HG03378 (cell line): ENCODE results near the gene ACSF3.

ENCODE experiments used
- ATAC-seq: cut with Tn5 transposase; IDR thresholded peaks from one replicate; pipeline ENCODE4 v1.9.1; 2021; ENCODE audit warnings: mild to moderate bottlenecking, moderate library complexity; ENCODE audit not compliant: unreplicated experiment

The ACSF3 gene

GRCh38 chr16:89142474-89143195, 49.0 kb downstream of the ACSF3 start:
- no peak for ATAC-seq

GRCh38 chr16:89143201-89143741, 49.6 kb downstream of the ACSF3 start:
- no peak for ATAC-seq

GRCh38 chr16:89143911-89144675, 50.4 kb downstream of the ACSF3 start:
- no peak for ATAC-seq

GRCh38 chr16:89144681-89145080, 51.0 kb downstream of the ACSF3 start:
- no peak for ATAC-seq

- no peak for ATAC-seq
These were observed 51.9 kb downstream of the ACSF3 start for GRCh38 chr16:89145406-89146161.

GRCh38 chr16:89146211-89147005, 52.8 kb downstream of the ACSF3 start:
- ATAC-seq: no peak

GRCh38 chr16:89147085-89147817, 53.6 kb downstream of the ACSF3 start:
- no peak for ATAC-seq

GRCh38 chr16:89149386-89149785, 55.7 kb downstream of the ACSF3 start:
- no peak for ATAC-seq

GRCh38 chr16:89150090-89150835, 56.6 kb downstream of the ACSF3 start:
- ATAC-seq: no peak

- ATAC-seq: no peak
These were observed 57.3 kb downstream of the ACSF3 start for GRCh38 chr16:89150981-89151380.

- ATAC-seq: no peak
These were observed 59.4 kb downstream of the ACSF3 start for GRCh38 chr16:89152831-89153700.

GRCh38 chr16:89153848-89154271, 60.2 kb downstream of the ACSF3 start:
- ATAC-seq: no peak

- no peak for ATAC-seq
These were observed 60.9 kb downstream of the ACSF3 start for GRCh38 chr16:89154390-89155183.

GRCh38 chr16:89155184-89155679, 61.6 kb downstream of the ACSF3 start:
- ATAC-seq: no peak

- ATAC-seq: no peak
These were observed 62.4 kb downstream of the ACSF3 start for GRCh38 chr16:89155851-89156739.
